ENCODE measurements around the gene GRM8.
"Not testable (repeated sequence)": the region's sequence is repeated elsewhere in the genome, so short reads cannot be mapped to it uniquely, and the experiment has no call there.

The GRM8 gene

DNA sequence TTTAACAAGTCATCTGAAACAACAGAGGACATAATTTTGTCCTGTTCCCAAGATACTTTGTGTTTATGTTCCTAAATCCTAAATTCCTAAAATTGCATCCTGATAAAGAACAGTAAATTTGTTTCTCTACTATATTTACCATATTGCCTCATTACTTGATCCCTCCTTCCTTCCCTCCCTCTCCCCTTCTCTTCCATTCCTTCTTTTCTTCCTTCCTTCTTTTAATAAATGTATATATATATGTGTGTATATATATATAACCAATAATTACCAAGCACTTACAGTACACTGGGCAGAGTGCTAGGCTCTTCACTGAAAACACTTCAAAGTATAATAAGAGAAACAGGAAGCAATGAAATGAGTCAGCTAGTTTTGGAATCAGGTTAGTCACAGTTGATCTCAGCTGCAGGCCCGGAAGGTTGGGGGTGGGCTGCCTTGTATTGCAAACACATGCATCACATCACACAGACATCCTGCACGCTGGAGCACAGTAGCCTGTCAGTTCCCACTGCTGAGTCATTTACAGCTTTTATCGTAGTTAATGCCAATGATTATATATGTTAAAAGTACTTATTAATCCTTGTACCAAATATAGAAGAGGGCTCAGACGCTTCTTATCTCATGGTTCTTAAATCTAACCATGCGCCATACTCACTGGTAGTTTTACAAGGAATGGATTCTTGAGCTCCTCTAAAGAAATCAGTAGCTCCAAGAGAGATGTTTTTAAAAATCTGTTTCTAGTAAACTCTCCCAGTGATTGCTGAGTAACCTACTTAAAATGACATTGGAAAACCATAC, 551.7 kb downstream of the GRM8 start:
- DNase-seq, result peak; percentile 88

DNA sequence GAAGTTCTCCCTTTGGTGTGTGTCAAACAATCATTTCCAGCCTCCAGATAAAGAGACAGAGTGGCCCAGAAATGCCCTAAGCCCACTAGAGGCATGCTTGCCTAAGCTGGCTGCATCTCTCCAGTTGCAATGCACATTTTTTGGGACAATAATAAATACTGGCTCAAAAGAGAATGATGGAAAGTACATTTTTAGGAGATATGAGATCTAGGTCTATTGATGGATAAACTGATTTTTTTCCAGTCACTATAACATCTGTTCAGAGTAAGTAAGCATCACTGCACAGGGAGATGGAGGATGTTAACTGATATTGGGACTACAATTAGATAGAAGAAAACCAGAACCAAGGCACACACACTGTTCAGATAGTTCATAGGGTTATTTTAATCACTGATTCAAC, 553.0 kb downstream of the GRM8 start:
- no peak for DNase-seq

DNA sequence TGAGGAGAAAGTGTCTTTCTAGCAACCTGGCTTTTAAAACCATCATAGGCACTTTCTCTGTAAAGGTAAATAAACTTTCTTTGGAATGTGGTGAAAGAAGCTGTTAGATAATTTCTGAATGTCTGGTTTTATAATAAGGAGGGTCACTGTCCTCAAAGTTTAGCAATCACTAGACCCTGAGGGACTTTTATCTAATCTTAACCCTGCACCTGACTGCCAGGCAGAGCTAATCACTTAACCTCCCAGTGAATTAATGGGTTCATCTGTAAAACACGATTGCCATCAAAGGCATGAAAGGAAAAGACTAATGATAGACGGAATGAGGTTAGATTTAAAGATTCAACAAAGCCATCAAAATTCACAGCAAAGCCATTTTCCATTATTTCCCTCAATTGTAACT, 553.8 kb downstream of the GRM8 start:
- no peak for DNase-seq

DNA sequence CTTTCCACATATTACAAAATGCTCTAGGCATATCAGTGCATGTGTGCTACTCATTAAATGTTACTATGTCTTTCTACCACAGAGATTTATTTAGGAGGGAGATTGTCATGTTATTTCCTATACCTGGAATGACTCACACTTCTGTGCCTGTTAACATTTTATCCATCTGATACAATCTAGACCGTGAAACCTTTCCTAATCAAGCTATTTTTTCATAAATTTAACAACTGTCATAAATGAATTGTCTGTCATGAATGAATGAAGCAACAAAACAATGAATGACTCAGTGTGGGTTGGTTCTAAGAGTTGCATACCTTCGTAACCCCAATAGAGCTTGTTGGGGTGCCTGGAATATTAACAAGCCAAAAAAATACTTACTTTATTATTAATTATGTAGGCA, 554.3 kb downstream of the GRM8 start:
- DNase-seq, result no peak

DNA sequence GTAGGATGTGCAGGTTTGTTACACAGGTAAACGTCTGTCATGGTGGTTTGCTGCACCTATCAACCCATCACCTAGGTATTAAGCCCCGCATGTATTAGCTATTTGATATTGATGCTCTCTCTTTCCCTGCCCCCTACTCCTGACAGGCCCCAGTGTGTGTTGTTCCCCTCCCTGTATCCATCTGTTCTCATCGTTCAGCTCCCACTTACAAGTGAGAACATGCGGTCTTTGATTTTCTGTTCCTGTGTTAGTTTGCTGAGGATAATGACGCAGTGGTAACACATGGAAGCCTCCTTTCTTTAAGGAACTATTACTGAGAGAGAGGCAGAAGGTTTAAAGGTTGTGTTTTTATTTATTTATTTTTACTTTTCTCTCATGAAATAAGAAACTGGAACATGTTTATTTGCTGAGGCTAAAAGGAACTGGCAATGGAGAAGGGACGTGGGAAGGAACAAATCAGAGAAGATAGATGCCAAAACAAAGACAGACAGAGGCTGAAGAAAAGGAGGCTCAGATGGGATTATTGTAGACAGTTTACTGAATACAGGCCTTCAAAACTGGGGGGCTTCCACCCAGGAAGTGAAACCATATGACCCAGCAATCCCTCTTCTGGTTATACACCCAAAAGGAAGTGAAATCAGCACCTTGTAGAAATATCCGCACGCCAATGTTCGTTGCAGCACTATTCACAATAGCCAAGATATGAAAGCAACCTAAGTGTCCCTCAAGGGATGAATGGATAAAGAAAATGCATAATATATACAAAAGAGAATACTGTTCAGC, 556.3 kb downstream of the GRM8 start:
- no peak for DNase-seq

DNA sequence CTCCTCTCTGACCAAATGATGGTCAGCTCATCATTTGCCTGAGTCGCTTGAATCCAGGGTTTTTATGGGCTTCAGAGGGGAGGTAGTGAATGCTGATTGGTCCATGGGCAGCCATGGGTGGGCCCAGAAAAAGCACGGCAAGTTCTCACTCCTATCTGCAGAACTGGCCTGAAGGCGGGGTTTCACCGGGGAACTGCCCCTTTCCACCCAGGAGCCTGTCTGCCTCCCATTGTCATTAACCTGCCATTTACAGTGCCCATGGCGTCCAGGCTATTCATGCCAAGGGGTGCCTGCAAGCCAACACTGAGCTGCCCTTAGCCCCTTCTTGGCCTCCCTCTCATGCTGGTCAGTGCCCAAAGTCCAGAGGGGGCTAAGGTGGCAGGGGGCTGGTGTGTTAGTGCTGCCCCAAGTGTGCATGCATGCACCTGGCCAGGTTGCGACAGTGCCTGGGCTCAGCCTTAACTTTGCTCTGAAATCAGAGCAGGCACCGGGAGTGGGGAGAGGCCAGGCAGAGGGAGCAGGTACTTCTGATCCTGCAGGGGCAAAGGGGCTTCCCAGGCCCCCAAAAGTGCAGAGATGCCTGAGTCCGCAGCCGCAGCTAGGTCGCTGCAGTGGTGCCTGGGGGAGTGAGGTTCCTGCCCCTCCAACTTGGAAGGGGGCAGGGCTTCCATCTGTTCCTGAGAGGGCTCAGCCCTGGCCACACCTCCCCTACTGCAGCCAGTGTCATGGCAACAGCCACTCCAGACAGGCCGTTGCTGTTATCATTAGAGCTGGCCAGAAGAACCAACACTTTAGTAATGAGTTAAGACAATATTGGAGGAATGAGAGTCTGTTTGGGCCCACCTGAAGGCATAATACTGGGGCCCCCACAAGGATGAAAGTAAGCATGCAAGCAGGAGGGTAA, 561.6 kb downstream of the GRM8 start:
- DNase-seq, result no peak

DNA sequence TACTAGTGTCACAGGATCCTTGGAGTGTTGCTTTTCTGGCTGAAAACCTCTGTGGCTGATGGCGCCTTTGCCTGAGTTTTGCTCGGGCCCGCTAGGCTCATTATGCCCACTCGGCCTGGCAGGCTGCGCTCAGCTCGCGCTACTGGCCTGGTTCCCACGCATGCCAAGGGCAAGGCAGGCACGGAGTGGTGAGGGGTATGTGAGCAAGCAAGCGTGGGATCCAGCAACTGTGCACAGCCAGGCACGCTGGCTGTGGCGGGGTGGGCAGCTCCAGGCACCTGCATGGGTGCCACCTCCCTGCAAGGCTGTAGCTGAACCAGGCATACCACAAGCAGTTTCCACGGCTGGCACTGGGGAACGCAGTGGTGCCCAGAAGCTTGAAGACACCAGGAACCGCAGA, 562.6 kb downstream of the GRM8 start:
- no peak for DNase-seq

DNA sequence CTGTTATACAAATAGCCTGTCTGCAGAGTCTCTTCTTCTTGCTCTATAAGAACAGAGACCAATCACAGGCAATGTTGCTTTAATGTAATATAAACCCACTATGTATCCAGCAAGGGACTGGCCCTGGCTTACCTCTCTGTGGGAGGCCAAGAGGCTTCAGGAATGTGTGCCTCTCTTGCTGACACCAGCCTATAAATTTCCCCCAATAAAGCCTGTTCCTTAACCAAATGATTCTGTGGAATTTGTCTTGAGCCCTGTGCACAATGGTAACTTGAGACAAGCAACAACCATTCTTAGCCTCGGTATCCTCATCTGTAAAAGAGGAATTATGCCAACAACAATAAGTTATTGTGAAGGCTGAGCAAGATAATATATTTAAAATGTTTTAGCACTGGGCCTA, 563.7 kb downstream of the GRM8 start:
- DNase-seq, result peak; percentile 2

DNA sequence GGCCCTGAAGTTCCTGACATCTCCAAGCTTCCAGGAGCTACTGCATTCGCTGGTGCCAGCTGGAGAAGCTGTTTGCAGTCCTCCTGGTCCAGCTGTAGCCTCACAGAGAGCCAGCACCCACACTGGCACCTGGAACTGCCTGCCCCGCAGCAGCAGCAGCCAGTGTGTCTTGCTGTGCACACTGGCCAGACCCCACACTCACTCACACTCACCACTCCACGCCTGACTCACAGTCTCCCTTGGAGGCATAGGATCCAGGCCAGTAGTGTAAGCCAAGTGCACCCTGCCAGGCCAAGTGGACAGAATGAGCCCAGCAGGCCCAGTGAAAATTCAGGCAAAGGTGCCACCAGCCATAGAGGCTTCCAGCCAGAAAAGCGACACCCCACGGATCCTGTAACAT, 566.3 kb downstream of the GRM8 start:
- no peak for DNase-seq

DNA sequence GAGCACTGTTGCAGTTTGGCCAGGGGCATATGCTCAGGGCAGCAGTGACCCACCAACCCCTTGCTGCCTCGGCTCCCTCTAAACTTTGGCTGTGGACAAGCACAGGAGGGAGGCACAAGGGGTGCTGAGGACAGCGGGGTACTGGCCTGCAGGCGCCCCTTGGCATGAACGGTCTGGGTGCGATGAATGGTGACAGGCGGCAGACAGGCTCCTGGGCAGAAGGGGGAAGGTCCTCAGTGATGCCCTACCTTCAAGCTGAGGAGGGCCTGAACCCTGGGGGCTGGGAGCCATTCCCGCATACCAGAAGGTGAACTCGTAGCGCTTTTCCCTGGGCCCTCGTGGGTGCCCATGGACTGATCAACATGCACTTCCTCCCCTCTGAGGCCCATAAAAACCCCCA, 567.1 kb downstream of the GRM8 start:
- DNase-seq, result no peak

DNA sequence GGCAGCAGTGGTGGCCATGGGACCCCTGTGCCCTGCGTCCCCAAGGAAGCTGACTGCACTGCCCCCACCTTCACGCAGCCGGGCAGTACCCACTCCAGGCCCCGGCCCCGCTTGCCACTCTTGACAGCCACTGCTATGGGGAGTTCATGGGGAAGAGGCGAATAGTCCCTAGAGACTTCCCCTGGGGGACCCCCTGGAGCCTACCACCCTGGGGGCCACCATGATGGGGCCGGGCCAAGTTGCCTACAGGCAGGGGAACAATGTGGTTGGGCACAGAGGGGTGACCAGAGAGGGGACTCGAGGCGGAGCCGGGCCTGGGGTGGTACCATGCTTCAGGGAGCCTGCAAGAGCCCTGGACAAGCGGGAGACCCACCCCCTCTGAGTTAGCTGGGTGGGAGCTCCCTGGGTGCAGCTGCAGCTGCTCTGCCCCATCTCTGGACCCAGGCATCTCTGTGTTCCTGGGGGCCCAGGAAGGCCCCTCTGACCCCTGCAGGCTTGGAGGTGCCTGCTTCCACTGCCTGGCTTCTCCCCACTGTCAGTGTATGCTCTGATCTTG, 567.6 kb downstream of the GRM8 start:
- no peak for DNase-seq

DNA sequence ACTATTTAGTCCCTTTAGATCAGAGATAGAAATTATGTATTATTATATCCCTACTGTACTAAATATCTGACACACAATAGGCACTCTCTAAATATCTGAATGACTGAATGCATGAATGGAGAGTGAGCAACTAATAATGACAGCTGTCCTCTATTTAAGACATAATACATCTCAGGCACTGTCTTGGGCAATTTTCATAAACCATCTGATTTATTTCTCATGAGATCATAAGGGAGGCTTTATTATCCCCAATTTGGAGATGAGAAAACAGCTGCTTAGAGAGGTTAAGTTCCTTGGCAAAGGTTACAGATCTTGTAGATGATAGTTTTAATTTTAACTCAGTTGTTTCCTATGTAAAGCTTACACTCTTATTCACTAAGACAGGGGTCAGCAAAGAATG, 570.6 kb downstream of the GRM8 start:
- DNase-seq, result no peak

DNA sequence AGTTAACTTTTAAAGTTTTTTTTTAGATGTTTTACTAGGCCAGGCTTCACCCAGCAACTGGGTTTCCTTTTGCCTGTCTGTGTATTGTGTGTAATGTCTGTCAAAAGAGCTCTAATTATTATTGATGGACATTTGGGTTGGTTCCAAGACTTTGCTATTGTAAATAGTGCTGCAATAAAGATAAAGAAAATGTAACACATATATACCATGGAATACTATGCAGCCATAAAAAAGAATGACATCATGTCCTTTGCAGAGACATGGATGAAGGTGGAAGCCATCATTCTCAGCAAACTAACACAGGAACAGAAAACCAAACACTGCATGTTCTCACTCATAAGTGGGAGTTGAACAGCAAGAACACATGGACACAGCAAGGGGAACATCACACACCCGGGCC, 584.0 kb downstream of the GRM8 start:
- not testable (repeated sequence) for DNase-seq

DNA sequence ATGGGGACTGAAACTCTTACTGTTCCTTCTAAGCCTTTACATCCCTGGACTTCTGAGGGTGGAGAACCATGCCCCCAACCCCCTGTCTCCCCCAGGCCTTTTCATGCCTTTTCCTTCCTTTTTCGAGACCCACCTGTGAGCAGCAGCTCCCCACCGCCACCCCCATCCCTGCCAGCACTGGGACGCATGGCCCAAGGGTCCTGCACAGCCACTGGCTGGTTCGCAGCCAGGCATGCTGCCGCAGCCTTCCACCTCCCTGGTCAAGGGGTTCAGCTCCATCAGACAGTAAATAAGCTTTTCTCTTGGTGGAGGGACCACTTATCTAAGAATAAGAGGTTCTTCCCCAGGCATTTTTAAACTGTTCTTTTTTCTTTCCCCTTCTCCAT, 584.4 kb downstream of the GRM8 start:
- DNase-seq, result no peak

DNA sequence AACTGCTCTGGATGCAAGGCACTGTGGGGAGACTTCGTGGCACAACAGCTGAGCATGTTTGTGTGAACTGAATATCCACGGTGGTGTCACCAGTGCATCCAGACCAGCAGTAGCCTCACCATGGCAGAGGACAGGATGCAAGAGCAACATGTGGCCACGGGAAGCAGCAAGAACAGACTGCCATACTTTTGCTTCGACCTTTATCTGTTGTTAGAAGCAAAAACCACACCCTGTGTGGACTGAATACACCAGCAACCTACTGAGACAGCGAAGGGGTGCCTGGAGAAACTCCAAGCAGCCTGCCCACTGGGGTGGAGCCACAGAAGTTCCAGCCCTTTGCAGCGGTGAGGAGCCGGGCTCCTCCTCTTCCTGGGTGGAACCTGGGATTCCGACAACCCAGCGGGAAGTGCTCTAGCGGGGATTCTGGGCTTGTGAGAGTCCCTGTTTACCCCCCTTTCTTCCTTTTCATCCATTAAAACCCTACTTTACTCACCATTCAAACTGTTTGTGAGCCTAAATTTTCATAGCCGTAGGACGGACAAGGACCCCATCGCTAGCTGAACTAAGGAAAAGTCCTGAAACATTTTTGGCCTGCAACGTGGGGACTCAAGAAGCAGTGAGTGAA, 584.9 kb downstream of the GRM8 start:
- no peak for DNase-seq

DNA sequence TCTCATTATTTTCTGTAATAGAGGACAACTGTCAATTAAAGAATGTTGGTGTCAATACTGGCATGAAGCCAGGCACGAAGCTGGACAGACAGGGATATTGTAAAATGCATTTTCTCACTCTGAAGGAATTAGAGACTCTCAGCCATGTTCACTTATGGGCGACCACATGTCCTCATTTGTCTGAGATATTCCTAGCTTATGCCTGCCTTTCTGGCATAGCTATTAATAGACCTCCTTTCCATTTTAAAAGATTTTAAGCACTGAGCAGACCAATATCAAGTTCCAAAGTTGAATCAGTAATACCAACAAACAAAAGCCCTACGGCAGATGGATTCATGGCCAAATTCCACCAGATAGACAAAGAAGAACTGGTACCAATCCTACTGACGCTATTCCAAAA, 589.9 kb downstream of the GRM8 start:
- no peak for DNase-seq

DNA sequence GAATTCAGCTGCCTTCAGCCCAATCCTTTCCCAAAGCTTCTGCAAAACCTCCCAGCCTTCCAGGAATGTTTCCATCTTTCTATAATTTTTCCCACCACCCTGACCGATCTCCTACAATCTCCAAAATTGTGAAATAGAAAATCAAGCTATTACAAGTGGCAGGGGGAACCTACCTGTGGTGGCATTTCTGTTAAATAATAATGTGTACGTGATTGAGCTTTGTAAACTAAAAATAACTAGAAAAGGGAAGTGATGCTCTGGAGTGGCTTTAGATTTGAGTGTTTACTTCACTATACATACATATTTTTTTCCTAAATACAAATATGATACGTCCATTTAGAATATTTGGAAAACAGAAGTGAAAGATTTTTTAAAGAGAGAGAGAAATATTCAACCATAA, 593.6 kb downstream of the GRM8 start:
- no peak for DNase-seq

DNA sequence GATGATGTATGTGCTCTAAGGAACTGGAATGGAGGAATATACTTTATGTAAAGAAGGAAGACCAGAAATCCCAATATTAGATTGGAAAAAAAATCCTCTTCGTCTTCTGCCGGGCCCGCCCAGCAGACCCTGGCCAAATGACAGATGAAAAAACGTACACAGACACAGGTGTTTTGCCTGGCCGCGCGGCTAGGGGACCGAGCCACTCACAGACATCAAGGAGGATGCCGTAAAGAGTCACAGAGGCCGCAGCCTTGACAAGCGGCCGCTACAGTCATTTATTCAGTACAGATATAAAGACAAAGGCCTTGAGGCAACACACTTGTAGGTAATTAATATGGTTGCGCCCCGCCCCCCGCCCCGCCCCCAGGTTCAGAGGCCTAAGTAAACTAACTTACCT, 594.1 kb downstream of the GRM8 start:
- DNase-seq, result no peak

DNA sequence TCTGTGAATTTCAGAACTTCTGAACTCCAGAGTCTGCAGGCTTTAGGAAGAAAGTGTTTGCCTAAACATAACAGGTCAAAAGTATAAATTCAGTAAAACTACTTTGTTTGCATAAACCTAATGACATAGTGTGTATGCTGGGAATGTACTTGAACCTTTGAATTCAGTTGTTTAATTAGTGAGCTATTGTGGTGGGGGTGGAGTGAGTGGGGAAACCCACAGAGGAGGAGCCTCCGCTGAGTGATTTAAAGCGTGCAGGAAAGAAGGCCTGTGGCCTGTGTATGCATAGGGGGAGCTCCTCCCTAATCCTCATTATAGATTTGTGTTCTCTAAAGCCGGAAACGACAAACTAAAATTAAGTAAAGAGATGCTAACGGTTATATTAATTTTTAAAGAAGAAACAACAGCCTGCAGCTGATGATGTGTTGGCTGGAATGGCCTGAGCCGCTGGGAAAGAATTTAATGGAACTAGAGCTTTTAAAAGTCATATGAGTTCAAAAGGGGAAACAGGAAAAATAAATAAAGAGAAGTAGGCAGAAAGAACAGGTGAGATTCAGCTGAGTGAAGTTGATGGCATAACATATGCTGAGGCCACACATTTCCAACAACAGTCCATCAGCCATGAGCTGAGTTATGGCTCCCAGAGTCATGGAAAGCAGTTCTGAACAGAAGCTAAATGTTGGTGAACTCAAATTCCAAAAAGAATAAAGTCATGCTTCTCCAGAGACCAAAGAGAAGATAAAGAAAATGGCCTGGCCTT, 595.0 kb downstream of the GRM8 start:
- no peak for DNase-seq

DNA sequence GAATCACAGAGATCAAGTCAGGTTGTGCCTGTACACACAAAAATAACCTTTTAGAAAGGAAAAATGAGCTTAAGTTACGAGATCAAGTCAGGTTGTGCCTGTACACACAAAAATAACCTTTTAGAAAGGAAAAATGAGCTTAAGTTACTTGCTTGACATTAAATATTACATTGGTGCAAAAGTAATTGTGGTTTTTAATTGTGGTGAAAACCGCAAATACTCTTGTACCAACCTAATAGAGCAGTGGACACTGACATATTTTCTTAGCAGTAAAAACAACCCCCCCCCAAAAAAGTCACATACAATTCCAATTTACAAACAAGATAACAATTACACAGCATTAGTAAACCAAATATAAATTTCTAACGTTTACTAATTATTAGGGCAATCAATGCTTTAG, 595.6 kb downstream of the GRM8 start:
- no peak for DNase-seq

DNA sequence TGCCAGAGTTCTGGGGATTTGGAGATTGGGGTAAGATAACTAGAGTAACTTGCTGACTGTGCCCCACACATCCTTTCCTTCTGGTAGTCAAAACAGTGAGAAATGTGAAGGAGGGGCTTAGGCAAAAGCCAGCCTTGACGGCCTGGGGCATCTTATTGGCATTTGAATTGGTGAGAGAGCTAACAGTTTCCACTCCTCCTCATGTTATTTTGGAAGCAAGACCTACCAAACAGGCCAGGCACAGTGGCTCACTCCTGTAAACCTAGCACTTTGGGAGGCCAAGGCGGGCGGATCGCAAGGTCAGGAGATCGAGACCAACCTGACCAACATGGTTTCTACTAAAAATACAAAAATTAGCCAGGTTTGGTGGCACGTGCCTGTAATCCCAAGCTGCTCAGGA, 596.6 kb downstream of the GRM8 start:
- DNase-seq, result no peak

DNA sequence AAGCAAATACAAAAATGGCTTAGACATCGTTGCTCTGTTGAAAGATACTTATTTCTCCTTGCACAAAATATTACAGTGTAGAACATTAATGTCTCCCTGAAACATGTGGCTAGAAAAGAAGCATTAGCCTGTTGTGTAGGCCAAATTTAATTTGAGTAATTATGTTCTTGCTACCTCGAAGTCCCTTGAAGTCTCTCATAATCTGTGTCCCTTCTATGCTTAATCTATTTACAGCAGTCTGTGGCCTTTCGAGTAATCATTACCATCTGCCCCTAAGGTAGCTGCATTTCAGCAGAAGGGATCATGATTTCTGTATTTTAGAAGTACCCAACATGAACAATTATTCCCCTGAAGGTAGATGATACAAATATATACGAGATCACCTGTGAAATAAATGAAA, 615.2 kb downstream of the GRM8 start:
- no peak for DNase-seq

Data from EL (cell line).